Gastroesophageal sphincter (tissue), 3 donors: Measurements from ENCODE around the gene CCDC33.

Source experiments
- CTCF ChIP-seq, 4 experiments: fragments of 200-600 bp in 2 of 4; fragments of 450-650 bp in 2 of 4; sonication (generic) in 1 of 4; IDR thresholded peaks; one replicate each; pipeline ENCODE4 v1.5.1; 2017 to 2019; ENCODE audit warnings: antibody characterized with exemption in 4 of 4, mild to moderate bottlenecking in 2 of 4, moderate library complexity in 2 of 4
- EP300 ChIP-seq: sonication (generic); formaldehyde crosslinking; IDR thresholded peaks from one replicate; pipeline ENCODE4 v1.6.1; 2017; ENCODE audit warnings: antibody characterized with exemption, mild to moderate bottlenecking
- POLR2A ChIP-seq, 2 donors: fragments of 450-650 bp; IDR thresholded peaks; one replicate each; pipeline ENCODE4 v1.6.1; 2017; ENCODE audit warnings: antibody characterized with exemption in 2 of 2, mild to moderate bottlenecking in 2 of 2, moderate library complexity in 1 of 2

GRCh38 chr15:74259292-74259648, 23.1 kb downstream of the CCDC33 start:
- TF ChIP-seq CTCF (IDR thresholded peaks at IDR 0.05) (no peak), EP300 (no peak), POLR2A (IDR thresholded peaks at IDR 0.05) (no peak)
